ENCODE measurements around the gene SCG5.
A peak's percentile ranks its signal among the peaks of the same experiment; 100 is the strongest.

The SCG5 gene

DNA sequence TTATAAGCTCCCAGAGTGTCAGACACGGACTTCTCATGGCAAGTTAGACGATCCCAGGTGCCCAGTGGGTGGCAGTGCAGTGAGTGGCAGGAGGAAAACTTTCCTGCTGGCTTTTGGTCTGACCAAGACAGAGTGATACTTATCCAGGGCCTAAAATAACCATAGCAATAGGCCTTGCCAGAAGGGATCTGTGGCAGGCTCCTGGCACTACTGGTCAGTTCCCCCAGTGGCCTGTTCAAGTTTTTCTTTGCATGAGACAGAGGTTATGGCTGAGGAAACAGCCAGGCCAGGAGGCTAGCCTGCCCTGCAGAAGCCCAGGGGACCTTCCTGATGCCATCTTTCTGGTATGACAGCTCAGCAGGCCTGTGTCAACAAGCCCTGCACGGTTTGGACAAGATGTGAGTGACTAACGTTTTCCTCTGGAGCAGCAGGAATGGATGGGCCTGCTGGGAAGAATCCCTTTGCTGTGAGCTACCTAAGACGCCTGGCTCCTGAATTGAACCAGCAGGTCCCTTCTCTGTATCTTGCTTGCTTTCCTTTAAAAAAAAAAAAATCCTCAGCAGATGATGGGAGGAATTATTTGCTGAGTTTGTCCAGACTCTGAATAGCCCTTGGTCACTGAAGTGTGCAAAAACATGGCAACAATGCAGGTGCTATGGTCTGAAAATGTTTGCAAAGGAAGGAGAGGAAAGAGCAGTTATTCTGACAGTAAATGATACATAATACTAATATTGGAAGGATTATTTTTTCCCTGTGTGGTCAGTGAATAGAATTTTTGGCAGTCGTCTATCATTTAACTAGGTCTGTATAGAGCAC lies 18.0 kb downstream of the SCG5 start:
- peak; percentile 70 for DNase-seq (ENCODE audit: low read depth)

DNA sequence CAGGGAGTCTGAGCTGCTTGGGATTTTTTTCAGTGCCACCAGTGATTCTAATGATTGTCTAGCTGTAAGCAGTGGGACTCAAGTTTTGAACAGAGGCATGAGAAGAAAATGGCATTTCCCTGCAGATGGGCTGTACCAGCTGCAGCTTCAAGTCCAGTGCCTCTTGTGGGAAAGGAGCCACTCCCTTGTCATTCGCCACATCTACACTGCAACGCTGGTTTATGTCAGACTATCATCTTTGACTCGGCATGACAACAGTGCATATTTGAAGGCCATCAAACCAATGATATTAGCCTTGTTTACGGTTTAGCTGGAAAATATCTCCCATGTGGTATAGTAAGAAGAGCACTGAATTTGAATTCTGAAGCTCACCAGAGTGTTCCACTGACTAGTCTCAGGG lies 22.2 kb downstream of the SCG5 start:
- DNase-seq (ENCODE audit: low read depth) = no peak

DNA sequence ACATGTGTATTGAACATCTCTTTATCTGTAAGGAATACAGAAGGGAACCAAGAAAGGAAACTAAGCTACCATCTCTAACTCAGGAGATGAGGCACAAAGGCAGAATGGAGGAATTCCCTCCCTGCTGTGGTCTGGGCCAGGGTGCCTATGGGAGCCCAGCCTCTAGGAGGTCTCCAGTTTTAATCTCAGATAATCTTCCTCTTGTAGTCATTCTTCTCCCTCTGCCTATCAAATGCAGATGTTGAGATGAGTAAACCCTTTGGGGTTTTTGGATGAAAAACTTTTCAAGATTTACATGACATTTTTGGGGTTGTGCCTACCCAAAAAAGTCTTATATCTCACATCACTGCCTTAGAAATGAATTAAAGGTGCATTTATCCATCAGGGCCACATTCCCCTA lies 23.3 kb downstream of the SCG5 start:
- no peak for DNase-seq (ENCODE audit: low read depth)

DNA sequence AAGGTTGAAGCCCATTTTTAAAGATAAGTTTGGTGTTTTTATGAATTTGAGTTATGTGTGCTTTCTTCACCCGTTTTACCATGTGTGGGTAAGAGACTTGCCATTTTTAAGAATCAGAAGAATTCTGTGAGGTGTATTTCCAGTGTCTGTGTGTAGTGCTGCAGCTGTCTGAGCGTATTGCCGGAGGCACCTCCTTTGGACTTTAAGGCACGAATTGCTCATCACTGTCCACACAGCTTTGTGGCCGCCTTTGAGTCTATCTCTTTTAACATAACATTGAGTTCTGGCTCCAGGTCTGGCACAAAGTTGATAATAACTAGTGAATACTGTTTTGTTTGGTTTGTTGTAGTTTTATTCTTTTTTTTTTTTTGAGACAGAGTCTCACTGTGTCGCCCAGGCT lies 25.8 kb downstream of the SCG5 start:
- no peak for DNase-seq (ENCODE audit: low read depth)

DNA sequence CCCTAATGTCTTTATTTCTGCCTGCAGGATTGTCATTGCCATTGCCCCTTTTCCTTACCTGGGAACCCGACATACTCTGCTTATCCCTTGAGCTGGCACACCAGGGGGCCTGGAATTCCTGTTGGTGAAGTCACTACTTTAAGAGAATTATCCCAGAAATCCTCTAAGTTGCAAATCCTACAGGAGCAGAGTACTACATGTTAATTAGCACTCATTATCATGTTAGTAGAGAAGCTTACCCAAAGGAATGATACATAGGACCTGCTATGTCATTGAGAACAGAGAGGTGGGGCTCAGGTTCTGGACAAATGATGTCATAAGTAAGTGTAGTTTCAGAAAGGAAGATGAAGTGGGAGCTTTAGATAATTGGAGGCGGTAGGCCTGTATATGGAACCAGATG lies 27.4 kb downstream of the SCG5 start:
- no peak for DNase-seq (ENCODE audit: low read depth)

DNA sequence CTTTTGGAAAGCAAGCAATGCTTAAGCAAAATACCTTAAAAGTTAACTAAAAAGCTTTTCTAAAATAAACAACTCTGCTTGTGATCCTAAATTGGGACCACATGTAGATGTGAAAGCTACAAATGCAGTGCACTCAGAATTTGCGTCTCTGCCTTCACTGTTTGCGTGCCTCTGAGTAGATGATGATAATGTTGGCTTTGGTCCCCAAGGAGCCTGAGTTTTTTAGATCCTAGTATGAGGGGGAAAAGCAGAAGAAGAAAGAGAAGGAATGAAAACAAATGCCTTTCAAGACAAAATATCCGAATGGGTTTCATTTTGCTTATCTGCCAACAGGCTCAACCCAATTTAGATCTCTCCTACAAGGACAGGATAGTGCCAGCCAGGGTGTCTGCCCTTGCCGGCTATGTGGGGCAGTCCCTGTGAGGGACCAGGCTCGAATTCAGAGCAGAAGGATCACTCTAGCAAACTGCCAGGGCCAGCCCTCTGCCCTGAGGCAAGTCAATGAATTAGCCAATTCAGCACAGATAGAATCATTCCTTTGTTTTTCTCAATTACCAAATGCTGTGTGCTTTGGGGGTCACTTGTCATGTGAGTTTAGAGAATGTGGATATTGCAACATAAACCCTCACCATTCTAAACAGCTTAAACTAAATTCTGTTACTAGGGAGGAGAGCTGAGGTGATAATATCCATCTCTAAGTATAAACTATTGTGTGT lies 28.5 kb downstream of the SCG5 start:
- peak; percentile 89 for DNase-seq (ENCODE audit: low read depth)

DNA sequence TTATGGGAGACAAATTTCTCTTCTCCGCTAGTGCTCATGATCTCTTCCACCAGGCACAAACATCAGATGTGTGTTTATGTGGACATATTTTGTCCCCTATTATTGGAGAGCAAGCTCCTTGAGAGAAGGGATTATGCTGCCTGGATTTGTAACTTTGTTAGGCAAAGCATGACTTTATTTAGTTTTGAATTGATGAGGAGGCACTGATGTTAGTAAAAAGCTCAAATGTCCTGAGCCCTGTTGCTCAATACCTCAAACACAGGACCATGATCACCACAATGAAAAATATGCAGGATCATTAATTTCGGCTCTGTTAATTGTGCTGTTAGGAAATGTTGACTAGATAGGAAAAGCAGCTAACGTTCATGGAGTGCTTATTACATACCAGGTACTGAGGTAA lies 29.1 kb downstream of the SCG5 start:
- DNase-seq (ENCODE audit: low read depth) = no peak

DNA sequence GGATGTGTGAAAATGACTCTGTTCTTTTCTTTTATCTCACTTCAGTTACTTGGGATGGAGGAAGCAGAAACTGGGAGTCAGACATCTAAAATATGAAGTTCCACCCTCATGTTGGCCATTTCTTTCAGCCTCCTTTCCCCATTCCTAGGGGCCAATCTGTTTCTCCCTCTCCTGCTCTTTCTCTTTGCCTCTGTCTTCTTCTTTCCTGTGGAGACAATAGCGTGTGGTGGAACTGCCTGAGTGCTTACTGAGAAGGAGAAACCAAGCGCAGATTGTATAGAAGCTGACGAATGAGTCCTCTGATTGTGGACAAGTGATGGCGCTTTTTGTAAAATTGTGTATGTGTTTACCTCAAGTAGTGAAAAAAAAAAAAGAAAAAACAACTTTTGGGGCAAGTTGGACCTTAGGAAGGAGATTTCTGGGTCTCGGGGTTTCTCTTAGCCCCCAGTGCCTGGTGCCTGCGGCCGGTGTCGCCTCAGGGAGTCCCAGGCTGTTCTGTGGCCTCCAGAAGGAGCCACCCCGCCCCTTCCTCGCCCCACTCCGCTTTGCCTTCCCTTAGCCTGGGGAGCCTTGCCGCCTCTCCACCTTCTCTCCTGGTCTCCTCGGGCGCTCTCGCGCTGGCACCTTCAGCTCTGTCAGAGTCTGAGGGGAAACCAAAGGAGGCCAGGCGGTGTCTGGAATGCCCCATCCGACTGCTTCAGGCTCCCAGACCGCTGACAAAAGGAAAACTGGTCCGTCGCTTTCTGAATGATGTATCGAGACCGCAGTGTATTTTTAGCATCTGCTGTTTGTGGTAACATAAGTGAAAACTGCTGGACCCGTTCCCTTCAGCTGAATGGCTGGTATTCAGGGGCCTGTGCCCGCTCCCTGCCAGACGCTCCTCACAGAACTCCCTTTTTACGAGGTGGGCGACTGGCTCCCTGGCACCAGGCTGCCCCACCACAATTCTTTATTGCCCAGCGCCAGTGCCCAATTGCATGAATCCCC lies 30.1 kb downstream of the SCG5 start:
- peak; percentile 80 for DNase-seq (ENCODE audit: low read depth)

DNA sequence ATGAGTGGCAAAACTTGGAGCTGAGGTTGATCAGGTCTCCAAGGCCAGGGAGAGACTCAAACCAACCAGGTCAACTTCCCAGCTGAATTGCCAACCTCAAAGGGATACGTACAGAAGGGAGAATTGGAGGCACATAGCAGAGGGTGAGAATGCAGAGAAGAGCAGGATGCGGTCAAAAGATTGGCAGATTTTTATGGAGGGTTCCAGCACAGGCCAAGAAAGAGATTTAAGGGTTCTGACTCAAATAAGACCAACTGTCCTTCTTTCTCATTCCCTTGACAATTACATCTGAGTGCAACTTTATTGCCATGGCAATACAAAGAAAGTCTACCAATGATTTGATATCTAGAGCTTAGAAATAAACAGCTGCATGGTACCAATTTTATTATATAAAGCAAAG lies 33.2 kb downstream of the SCG5 start:
- no peak for DNase-seq (ENCODE audit: low read depth)

DNA sequence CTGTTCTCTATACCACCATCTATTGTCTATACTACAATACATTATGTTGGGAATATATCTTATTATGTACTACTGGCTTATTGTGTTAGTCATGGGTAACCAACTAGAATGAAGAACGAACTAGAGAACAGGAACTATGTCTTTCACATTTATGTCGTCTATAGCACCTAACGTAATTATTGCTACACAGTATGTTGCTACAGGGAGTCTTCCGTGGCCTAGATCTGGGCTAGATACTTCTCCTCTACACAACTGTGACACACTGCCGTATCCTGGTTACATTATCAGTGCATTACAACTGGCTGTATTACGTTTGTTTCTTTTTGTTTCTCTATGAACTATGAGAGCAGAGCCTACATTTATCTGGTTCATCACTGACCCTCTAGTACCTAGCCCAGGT lies 34.0 kb downstream of the SCG5 start:
- DNase-seq (ENCODE audit: low read depth) = no peak

DNA sequence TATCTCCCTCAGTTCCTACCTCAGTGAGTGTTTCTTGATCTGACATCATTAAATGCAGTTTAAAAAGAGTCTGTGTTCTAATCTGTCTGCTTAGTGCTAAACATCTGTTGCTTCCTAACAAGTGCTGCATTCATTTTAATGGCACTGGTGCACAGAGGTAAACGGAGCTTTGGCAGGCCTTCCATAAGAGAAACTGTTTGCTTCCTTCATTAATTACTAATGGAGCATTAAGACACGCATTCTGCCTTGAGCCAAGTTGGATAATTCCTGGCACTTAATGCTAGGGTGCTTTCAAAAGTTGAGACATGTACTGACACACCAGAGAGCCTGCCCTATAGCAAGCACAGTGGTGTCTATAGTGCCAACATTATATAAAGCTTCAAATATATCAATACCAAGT lies 34.7 kb downstream of the SCG5 start:
- no peak for DNase-seq (ENCODE audit: low read depth)

DNA sequence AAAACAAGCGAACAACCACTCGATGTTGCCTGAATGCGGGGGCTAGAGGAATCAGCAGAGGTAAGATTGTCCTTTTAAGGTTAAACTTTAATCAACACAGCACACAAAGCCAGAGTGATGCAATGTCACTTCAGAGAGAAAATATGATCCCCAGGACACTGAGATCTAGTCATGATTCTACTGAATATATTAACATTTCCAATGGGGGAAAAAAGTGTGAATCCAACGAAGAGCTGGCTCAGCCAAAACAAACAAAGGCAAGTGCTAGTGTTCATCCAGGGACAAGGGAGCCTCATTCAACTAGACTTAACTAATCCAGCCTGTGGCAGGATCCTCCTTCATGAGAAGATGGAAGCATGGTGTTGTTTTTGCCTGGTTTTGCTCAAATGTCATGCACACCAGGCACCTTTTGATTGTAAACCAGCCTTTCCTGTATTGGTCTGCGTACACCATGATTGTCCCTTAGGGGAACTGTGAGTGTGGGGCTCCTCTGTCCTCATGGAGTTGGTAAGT lies 35.8 kb downstream of the SCG5 start:
- DNase-seq (ENCODE audit: low read depth) = no peak

DNA sequence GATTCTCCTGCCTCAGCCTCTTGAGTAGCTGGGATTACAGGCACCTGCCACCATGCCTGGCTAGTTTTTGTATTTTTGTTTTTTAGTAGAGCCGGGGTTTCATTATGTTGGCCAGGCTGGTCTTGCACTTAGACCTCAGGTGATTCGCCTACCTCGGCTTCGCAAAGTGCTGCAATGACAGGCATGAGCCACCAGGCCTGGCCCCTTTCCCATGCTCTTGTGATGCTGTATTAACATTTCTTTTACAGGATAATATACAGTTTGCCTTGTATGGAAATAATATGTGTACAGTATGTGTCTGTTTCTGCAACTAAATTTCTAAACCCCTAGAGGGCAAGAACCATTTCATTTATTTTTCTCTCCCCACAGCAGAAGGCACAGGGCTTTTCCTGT lies 37.8 kb downstream of the SCG5 start:
- DNase-seq (ENCODE audit: low read depth) = no peak

DNA sequence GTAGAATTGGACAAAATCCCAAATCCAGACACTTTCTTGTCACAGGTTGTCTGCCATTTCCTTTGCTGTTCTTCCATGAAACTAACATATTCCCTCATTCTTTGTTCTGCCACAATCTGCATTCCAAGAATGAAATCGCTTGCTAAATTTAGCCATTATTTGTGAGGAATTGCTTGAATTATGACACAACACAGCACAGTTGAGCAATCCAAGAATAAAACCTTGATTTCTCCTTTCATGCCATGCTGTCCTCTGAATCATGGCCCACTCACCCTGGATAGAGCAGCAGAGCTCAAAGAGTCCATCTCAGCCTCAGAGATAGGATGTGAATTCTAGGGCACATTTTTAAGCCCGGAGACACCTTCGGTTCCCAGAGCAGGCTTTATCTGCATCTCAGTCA lies 41.1 kb downstream of the SCG5 start:
- DNase-seq (ENCODE audit: low read depth) = peak; percentile 93

DNA sequence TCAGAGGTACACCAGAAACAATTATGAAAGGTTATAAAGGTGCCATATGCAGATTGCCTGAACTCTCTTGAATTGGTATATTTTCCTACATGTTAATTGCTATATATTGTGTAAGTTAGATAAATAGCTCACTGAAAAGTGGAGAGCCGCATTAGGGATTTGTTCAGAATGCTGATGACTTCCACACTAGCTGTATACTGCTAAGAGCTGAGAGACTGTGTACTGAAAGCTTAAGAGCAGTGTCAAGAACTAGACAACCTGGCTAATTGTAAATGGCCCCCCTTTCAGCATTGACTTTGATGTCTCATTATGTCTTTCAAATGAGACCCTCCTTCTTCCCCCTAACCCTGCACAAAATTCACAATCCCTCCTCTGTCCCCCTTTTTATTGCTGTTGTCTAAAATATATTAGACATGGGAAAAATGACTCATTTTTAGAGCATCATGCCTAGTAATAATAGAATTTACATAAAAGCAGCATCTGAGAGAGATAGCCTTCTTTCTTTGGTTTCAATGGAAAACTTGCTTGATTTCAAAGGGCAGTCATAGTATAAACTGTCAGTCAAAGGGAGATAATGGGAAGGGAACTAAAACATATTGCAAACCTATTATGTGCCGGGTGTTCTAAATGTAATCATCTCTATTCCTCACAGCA lies 41.6 kb downstream of the SCG5 start:
- no peak for DNase-seq (ENCODE audit: low read depth)

DNA sequence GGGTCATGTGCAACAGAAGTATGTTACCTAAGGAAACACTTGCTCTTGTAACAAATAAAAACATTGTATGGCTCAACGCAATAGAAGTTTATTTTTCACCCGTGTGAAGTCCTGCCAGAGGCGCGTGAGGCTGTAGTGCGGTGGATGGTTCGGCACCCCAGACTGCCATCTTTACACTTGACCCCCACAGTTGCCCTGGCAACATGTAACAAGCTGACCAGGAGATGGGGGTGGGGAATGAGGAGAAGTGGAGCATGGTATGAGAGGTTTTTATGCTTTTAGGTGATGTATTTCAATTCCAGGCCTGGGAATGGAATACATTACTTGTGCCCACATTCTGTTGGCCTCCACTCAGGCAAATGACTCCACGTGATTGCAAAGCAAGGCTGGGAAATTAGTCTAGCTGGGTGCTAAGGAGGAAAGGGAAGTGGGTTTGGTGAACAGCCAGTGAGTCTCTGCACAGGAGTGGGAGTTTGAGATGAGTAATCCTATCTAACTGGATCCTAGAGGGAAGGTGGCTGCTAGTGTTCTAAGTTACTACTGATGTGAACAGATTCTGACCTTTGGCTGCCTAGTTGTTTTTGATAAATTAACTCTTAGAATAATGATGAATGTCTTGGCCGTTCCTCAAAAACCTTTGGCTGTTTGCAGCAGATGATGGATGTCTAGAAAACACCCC lies 42.5 kb downstream of the SCG5 start:
- DNase-seq (ENCODE audit: low read depth) = peak; percentile 96

DNA sequence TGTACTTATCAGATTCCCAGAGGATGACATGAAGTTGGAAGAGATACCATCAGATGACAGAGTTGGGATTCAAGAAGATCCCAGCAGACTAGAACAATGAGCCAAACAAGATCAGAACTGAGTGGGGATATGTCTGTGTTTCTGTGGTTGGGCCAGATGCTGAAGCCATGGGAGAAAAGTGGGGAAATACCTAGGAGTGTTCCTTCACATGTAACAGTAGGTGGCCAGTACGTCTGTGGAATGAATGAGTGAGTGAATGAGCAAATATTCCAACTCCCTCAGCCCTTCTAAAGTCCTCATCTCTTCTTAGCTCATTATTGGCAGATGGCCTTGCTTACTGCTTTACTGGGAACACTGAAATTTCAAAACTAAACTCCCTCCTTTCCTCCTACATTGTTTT lies 44.1 kb downstream of the SCG5 start:
- peak; percentile 68 for DNase-seq (ENCODE audit: low read depth)

DNA sequence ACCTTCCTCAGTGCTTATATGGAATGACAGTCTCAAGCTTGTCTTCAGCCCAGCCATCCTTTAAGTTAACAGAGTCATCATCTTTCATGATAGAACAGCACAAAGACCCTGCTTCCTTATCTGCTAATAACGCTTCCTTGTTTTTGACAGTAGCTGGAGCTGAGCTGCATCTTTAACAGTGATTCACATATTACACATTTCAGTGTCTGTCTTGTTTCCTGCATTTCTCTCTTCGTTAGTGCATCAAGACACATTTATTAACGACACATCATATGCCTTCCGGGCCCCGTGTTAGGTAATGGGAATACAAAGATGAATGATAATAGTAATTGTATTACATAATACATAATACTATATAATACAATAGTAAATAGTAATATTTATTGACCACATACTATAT lies 46.0 kb downstream of the SCG5 start:
- DNase-seq (ENCODE audit: low read depth) = no peak

DNA sequence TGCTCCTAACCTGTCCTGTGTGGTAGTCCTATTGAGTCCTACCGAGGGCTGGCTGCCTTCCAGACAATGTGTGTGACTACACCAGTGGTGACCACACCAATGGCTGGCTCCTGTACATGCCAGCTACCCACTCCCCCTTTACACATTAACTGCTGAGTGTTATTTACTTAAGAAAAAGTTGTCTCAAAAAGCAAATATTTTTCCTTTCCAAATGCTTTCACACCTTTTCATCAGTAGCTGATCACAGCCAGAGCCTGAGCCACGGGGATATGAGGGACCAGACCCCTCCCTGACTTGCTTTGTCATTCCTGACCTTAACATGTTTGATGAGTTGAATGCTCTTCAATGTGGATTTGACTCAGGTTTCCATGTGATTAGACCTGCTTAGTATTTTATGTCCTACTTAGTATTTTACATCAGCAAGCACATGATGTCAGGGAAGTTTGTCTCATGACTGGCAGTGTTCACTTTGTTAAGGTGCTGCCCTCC lies 46.7 kb downstream of the SCG5 start:
- DNase-seq (ENCODE audit: low read depth) = no peak

DNA sequence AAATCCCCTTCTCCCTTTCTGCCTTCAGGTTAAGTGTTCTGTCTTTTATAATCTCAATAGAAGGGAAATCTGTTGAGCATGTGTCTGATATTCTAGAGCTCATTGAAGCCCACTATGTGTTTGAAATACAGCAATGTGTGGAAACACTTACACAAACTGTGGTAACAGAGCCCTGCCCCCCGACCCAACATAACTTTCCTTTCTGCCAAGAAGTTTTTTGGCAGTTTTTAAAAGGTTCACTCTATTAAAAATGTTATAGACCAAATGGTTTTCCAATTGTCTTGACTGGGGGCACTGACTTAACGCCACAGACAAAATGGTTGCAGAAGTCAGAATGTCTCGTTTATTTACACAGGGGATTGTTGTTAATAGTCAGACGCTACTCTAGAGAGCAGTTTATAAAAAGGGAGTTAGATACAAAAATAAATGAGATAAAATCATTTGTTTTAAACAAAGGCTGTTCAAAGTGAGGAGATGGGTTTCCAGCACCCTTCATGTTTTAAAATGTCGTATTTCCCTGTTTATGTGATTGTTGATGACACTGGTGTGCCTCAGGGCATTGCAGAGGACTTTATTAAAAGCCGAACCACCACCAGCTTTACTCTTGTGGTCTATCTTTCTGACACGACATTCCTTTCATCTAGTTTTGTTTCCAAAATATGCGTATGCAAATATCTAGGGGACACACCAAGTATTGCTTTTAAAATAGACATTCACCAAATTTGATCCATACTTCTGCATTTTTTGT lies 49.6 kb downstream of the SCG5 start:
- no peak for DNase-seq (ENCODE audit: low read depth)
